Subcutaneous abdominal adipose tissue (tissue), 5 donors: ENCODE measurements around the gene SLC8A3.

Experiments used
- H3K27ac ChIP-seq: one replicate; pipeline ENCODE4 v1.7.0; 2013; ENCODE audit warnings: low read depth, mild to moderate bottlenecking, inconsistent platforms, low read length, moderate library complexity
- H3K27me3 ChIP-seq, 5 donors: one replicate each; pipeline ENCODE4 v1.7.0; 2013; ENCODE audit warnings: low read length in 5 of 5, inconsistent platforms in 1 of 5; ENCODE audit not compliant: control insufficient read depth in 5 of 5, insufficient read depth in 4 of 5
- H3K36me3 ChIP-seq, 5 donors: one replicate each; pipeline ENCODE4 v1.7.0; 2013; ENCODE audit warnings: low read length in 5 of 5; ENCODE audit not compliant: control insufficient read depth in 5 of 5, insufficient read depth in 5 of 5
- H3K4me1 ChIP-seq, 5 donors: one replicate each; pipeline ENCODE4 v1.7.0; 2013; ENCODE audit warnings: low read length in 5 of 5, mild to moderate bottlenecking in 3 of 5, moderate library complexity in 1 of 5; ENCODE audit not compliant: control insufficient read depth in 5 of 5, insufficient read depth in 5 of 5
- H3K4me3 ChIP-seq, 5 donors: one replicate each; pipeline ENCODE4 v1.7.0; 2013; ENCODE audit warnings: low read length in 5 of 5, low read depth in 1 of 5
- H3K9ac ChIP-seq, 5 donors: one replicate each; pipeline ENCODE4 v1.7.0; 2013; ENCODE audit warnings: low read length in 5 of 5, mild to moderate bottlenecking in 4 of 5, moderate library complexity in 3 of 5
- H3K9me3 ChIP-seq, 5 donors: one replicate each; pipeline ENCODE4 v1.7.0; 2013; ENCODE audit warnings: low read length in 5 of 5; ENCODE audit not compliant: control insufficient read depth in 5 of 5
- donor health status: healthy.
- donor health status: healthy.
- donor health status: healthy.
- donor health status: healthy.
- donor health status: healthy.

Gene SLC8A3

GRCh38 chr14:70149596-70150165, 39.1 kb downstream of the SLC8A3 start:
- H3K4me1 ChIP-seq = no peaks in the 10 kb centered on the region
- no peak overlapping the region for H3K9ac ChIP-seq
- no peaks in the 10 kb centered on the region for H3K9me3 ChIP-seq
- H3K27me3 ChIP-seq = peaks cover 0 to 10% (median 0%) of the 10 kb centered on the region in 5 donors
- H3K36me3 ChIP-seq = no peaks in the 10 kb centered on the region
- no peak overlapping the region for H3K27ac ChIP-seq
- H3K4me3 ChIP-seq = no peak overlapping the region

- Histone ChIP-seq H3K4me1 (no peaks in the 10 kb centered on the region), H3K36me3 (no peaks in the 10 kb centered on the region), H3K4me3 (no peak overlapping the region), H3K9me3 (no peaks in the 10 kb centered on the region), H3K27ac (no peak overlapping the region), H3K9ac (no peak overlapping the region), H3K27me3 (peaks cover 0 to 10% (median 0%) of the 10 kb centered on the region in 5 donors)
Measured at GRCh38 chr14:70148911-70149595, 39.7 kb downstream of the SLC8A3 start.

GRCh38 chr14:70148351-70148750, 40.4 kb downstream of the SLC8A3 start:
- H3K4me3 ChIP-seq = no peak overlapping the region
- no peaks in the 10 kb centered on the region for H3K9me3 ChIP-seq
- no peak overlapping the region for H3K9ac ChIP-seq
- no peaks in the 10 kb centered on the region for H3K36me3 ChIP-seq
- H3K4me1 ChIP-seq = no peaks in the 10 kb centered on the region
- peaks cover 0 to 10% (median 0%) of the 10 kb centered on the region in 5 donors for H3K27me3 ChIP-seq
- no peak overlapping the region for H3K27ac ChIP-seq

GRCh38 chr14:70144046-70144445, 44.7 kb downstream of the SLC8A3 start:
- Histone ChIP-seq H3K9me3 (no peaks in the 10 kb centered on the region), H3K9ac (no peak overlapping the region), H3K4me1 (no peaks in the 10 kb centered on the region), H3K27me3 (peaks cover 0 to 8% (median 2%) of the 10 kb centered on the region in 5 donors), H3K36me3 (no peaks in the 10 kb centered on the region), H3K4me3 (no peak overlapping the region), H3K27ac (no peak overlapping the region)

GRCh38 chr14:70143306-70143705, 45.4 kb downstream of the SLC8A3 start:
- H3K4me1 ChIP-seq = no peaks in the 10 kb centered on the region
- no peaks in the 10 kb centered on the region for H3K36me3 ChIP-seq
- peaks cover 0 to 10% (median 2%) of the 10 kb centered on the region in 5 donors for H3K27me3 ChIP-seq

GRCh38 chr14:70140614-70141013, 48.1 kb downstream of the SLC8A3 start:
- H3K9ac ChIP-seq = no peak overlapping the region
- H3K4me1 ChIP-seq = no peaks in the 10 kb centered on the region
- H3K36me3 ChIP-seq = no peaks in the 10 kb centered on the region
- no peak overlapping the region for H3K27ac ChIP-seq
- no peaks in the 10 kb centered on the region for H3K9me3 ChIP-seq
- peaks cover 0 to 8% (median 2%) of the 10 kb centered on the region in 5 donors for H3K27me3 ChIP-seq
- no peak overlapping the region for H3K4me3 ChIP-seq

More at GRCh38 chr14:70143306-70143705, 45.4 kb downstream of the SLC8A3 start:
- H3K9me3 ChIP-seq = no peaks in the 10 kb centered on the region
- no peak overlapping the region for H3K4me3 ChIP-seq
- no peak overlapping the region for H3K27ac ChIP-seq
- H3K9ac ChIP-seq = no peak overlapping the region

GRCh38 chr14:70139384-70139783, 49.4 kb downstream of the SLC8A3 start:
- Histone ChIP-seq H3K27ac (no peak overlapping the region), H3K4me1 (no peaks in the 10 kb centered on the region), H3K9me3 (no peaks in the 10 kb centered on the region), H3K4me3 (no peak overlapping the region), H3K27me3 (peaks cover 0 to 11% (median 2%) of the 10 kb centered on the region in 5 donors), H3K9ac (no peak overlapping the region), H3K36me3 (no peaks in the 10 kb centered on the region)

- Histone ChIP-seq H3K27ac (no peak overlapping the region), H3K9ac (no peak overlapping the region), H3K4me1 (no peaks in the 10 kb centered on the region), H3K36me3 (no peaks in the 10 kb centered on the region), H3K9me3 (no peaks in the 10 kb centered on the region), H3K4me3 (no peak overlapping the region), H3K27me3 (peaks cover 0 to 13% (median 2%) of the 10 kb centered on the region in 5 donors)
Measured at GRCh38 chr14:70137788-70138187, 51.0 kb downstream of the SLC8A3 start.

GRCh38 chr14:70133461-70133860, 55.3 kb downstream of the SLC8A3 start:
- H3K36me3 ChIP-seq = no peaks in the 10 kb centered on the region
- H3K27ac ChIP-seq = no peak overlapping the region
- H3K27me3 ChIP-seq = peaks cover 0 to 6% (median 2%) of the 10 kb centered on the region in 5 donors
- H3K4me1 ChIP-seq = no peaks in the 10 kb centered on the region
- H3K9me3 ChIP-seq = no peaks in the 10 kb centered on the region
- H3K9ac ChIP-seq = no peak overlapping the region
- H3K4me3 ChIP-seq = no peak overlapping the region

GRCh38 chr14:70130482-70130881, 58.3 kb downstream of the SLC8A3 start:
- H3K36me3 ChIP-seq = no peaks in the 10 kb centered on the region
- H3K27me3 ChIP-seq = peaks cover 0 to 6% (median 2%) of the 10 kb centered on the region in 5 donors
- no peak overlapping the region for H3K27ac ChIP-seq
- H3K4me3 ChIP-seq = no peak overlapping the region
- H3K9ac ChIP-seq = no peak overlapping the region
- H3K4me1 ChIP-seq = no peaks in the 10 kb centered on the region
- no peaks in the 10 kb centered on the region for H3K9me3 ChIP-seq
